ENCODE data around the gene SIRT4. TPM values are rescaled to one million over a fixed set of nuclear protein-coding genes. Genes with fewer than 3 reads are reported as not detected.
A peak's percentile ranks its signal among the peaks of the same experiment; 100 is the strongest.

Gene SIRT4
- total and polyA plus RNA-seq, 2 of the 13 experiments (the other 11 are each of a cell fraction or from before 2014, with no cell fraction given) = 3.4 to 5.8 TPM

GRCh38 chr12:120284381-120284780 is 17.7 kb upstream of the SIRT4 start (continued):
- TF ChIP-seq HCFC1 (IDR thresholded peaks at IDR 0.05; ENCODE audit: low read depth, low read length) (no peak), SOX5 (CRISPR knock-in tag; IDR thresholded peaks at IDR 0.05; ENCODE audit: borderline replicate concordance) (no peak), ZFP36L1 (CRISPR knock-in tag; IDR thresholded peaks at IDR 0.05) (no peak), ZNF691 (CRISPR knock-in tag; IDR thresholded peaks at IDR 0.05; ENCODE audit: borderline replicate concordance, low read depth) (no peak)

DNA sequence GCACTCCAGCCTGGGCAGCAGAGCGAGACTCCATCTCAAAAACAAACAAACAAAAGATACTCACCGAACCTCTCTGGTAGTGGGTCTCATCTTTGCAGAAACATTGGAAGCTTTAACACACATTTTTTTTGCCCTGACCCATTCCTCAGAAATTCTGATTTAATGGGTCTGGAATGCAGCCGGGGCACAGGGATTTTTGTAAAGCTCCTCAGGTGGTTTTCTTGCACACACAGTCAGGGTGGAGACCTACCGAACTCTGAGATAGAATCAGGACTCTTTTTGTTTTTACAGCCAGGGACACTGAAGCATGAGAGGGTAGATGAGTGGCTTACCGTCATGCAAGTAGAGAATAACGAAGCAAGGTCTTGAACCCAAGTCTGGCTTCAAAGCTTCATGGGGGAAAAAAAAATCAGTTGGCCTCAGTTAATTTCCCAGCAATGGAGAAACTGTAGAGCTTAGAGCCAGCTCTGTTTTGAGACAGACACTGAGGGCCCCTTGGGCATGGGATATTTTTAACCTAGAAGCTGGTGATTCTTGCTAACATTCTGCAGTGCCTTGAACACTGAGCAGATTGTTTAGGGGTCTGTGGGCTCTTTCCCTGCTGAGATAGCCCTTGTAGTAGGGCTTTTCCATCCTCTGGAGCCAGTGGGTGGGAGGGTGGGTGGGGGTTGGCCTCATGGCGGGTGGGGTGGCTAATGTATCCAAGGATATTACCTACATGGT is 15.2 kb upstream of the SIRT4 start:
- ATAC-seq = no peak

More for the DNA sequence above, 15.2 kb upstream of the SIRT4 start:
- 2% methylated on average over 7 of the region's 7 CpGs for WGBS (ENCODE audit: low lambda C conversion rate)
- FAIRE-seq (no peak), DNase-seq (ENCODE audit: low spot score) (no peak)
- Histone ChIP-seq H3K36me3 (replicated peaks in 1 of 2; ENCODE audit: control insufficient read depth in 1 of 2, insufficient read depth in 2 of 2, low read length in 2 of 2) (no peaks in the 10 kb centered on the region), H3K4me3 (replicated peaks in 1 of 3; ENCODE audit: insufficient read depth in 1 of 3, low read depth in 2 of 3, low read length in 3 of 3) (no peak overlapping the region), H3K9ac (ENCODE audit: insufficient read depth, low read depth, low read length) (no peak overlapping the region), H3K27ac (ENCODE audit: extremely low read length, insufficient read depth, low read length) (no peak overlapping the region), H3K4me1 (ENCODE audit: insufficient read depth, low read length) (peaks cover 19% of the 10 kb centered on the region; the same call in 1 of the 2 replicates), H3K79me2 (ENCODE audit: insufficient read depth, low read length) (no peaks in the 10 kb centered on the region), H2AFZ (ENCODE audit: low read length) (no peak overlapping the region), H4K20me1 (ENCODE audit: insufficient read depth, low read length) (no peaks in the 10 kb centered on the region), H3K4me2 (ENCODE audit: low read depth, low read length) (no peak overlapping the region), H3K9me3 (ENCODE audit: low read length) (no peaks in the 10 kb centered on the region), H3K27me3 (ENCODE audit: control insufficient read depth in 1 of 2, insufficient read depth in 2 of 2, low read length in 2 of 2) (peaks cover 0 to 1% of the 10 kb centered on the region in 2 experiments; a peak in 3 of 5 replicates)
- in situ Hi-C loops (cut with HindIII; ENCODE audit: extremely low pct_ligation_motif_present, low pct_unique_long_range_greater_than_20kb) = no loop called here
- TF ChIP-seq CREBL2 (CRISPR knock-in tag; IDR thresholded peaks at IDR 0.05; ENCODE audit: borderline replicate concordance) = no peak
- TF ChIP-seq ZNF121 (CRISPR knock-in tag; IDR thresholded peaks at IDR 0.05) = peak; percentile 41; the same call in 1 of the 2 replicates
- POLR2A ChIA-PET = interaction anchor here (0.6 to 1.8 kb wide), 4 partner anchors 56 to 86 kb away, joined by 4 to 11 read pairs (median 8); partner anchors contain the start of gene RPLP0
- CTCF ChIA-PET (ENCODE audit: low intra/inter-chr PET ratio, low total read pairs) = no interaction called here
- no TSS peak for BruUV-seq (replicated peaks)
- intact Hi-C loops (cut with micrococcal nuclease; ENCODE audit: unreplicated experiment) = no loop called here

Measured in HepG2 (cell line).